Karpas-422 (cell line): ENCODE results near the gene SERPINB6. TPM values are rescaled to one million over a fixed set of nuclear protein-coding genes. Genes with fewer than 3 reads are reported as not detected.
"Not testable (repeated sequence)": the region's sequence is repeated elsewhere in the genome, so short reads cannot be mapped to it uniquely, and the experiment has no call there.

Experiments used
- DNase-seq: peaks from one replicate; pipeline ENCODE4 v3.0.0-alpha.2; 2015
- H2AFZ ChIP-seq: fragments of 200-600 bp; sonication (generic); 2 replicates; pipeline ENCODE4 v1.6.1; 2014; ENCODE audit warnings: antibody characterized with exemption, low read length, mixed read lengths
- H3K27ac ChIP-seq: fragments of 200-600 bp; sonication (generic); 2 replicates; pipeline ENCODE4 v1.5.1; 2014; ENCODE audit warnings: mild to moderate bottlenecking, low read length, moderate library complexity
- H3K27me3 ChIP-seq: fragments of 200-600 bp; sonication (generic); 2 replicates; pipeline ENCODE4 v1.6.1; 2014; ENCODE audit warnings: low read length, mixed read lengths
- H3K36me3 ChIP-seq: fragments of 200-600 bp; sonication (generic); 2 replicates; pipeline ENCODE4 v1.6.1; 2014; ENCODE audit warnings: low read length, mixed read lengths; ENCODE audit not compliant: insufficient read depth
- H3K4me1 ChIP-seq: fragments of 200-600 bp; sonication (generic); 2 replicates; pipeline ENCODE4 v1.6.1; 2014; ENCODE audit warnings: mild to moderate bottlenecking, low read length, mixed read lengths
- H3K4me2 ChIP-seq: fragments of 200-600 bp; sonication (generic); 2 replicates; pipeline ENCODE4 v1.6.1; 2014; ENCODE audit warnings: low read length, low read depth, mild to moderate bottlenecking; ENCODE audit not compliant: poor library complexity, severe bottlenecking
- H3K4me3 ChIP-seq: fragments of 200-600 bp; sonication (generic); 2 replicates; pipeline ENCODE4 v1.5.1; 2014; ENCODE audit warnings: mild to moderate bottlenecking, antibody characterized with exemption, low read length, mixed read lengths
- H3K79me2 ChIP-seq: fragments of 200-600 bp; sonication (generic); 2 replicates; pipeline ENCODE4 v1.6.1; 2014; ENCODE audit warnings: mild to moderate bottlenecking, low read length, mixed read lengths
- H3K9ac ChIP-seq: fragments of 200-600 bp; sonication (generic); 2 replicates; pipeline ENCODE4 v1.6.0; 2014; ENCODE audit warnings: low read length
- H3K9me2 ChIP-seq: fragments of 200-600 bp; sonication (generic), shearing (Covaris generic); replicated peaks from 2 replicates; pipeline ENCODE4 v1.6.0; 2014; ENCODE audit warnings: mild to moderate bottlenecking, low read length, moderate library complexity; ENCODE audit not compliant: insufficient read depth
- H3K9me3 ChIP-seq: fragments of 300-700, 200-600 bp; sonication (generic); 2 replicates; pipeline ENCODE4 v1.6.1; 2014; ENCODE audit warnings: low read length, mixed read lengths
- H4K20me1 ChIP-seq: fragments of 200-600 bp; sonication (generic); 2 replicates; pipeline ENCODE4 v1.6.1; 2014; ENCODE audit warnings: mild to moderate bottlenecking, antibody characterized with exemption, low read length, low read depth; ENCODE audit not compliant: insufficient read depth
- total RNA-seq: library from RNA; depleted of rRNA; stranded (reverse); fragments of >200 nt; shearing (Covaris generic); gene quantifications from 2 replicates; pipeline ENCODE4 v1.2.3, GENCODE V29; 2014; ENCODE audit warnings: low replicate concordance

Gene SERPINB6
- total RNA-seq, 1 experiment from 2014 or later: not detected

GRCh38 chr6:2978923-2979322, 7.6 kb upstream of the SERPINB6 start:
- Histone ChIP-seq H3K9me3 (no peaks in the 10 kb centered on the region), H3K4me2 (no peak overlapping the region), H3K36me3 (no peaks in the 10 kb centered on the region), H3K27ac (no peak overlapping the region), H3K4me1 (no peaks in the 10 kb centered on the region), H3K79me2 (no peaks in the 10 kb centered on the region), H3K27me3 (no peaks in the 10 kb centered on the region), H3K9ac (no peak overlapping the region), H3K4me3 (no peak overlapping the region), H4K20me1 (no peaks in the 10 kb centered on the region), H3K9me2 (no peaks in the 10 kb centered on the region), H2AFZ (no peak overlapping the region)
- no peak for DNase-seq

- H3K9ac ChIP-seq: no peak overlapping the region
- no peak overlapping the region for H3K4me3 ChIP-seq
- no peaks in the 10 kb centered on the region for H3K79me2 ChIP-seq
- no peaks in the 10 kb centered on the region for H3K9me2 ChIP-seq
- H3K36me3 ChIP-seq: no peaks in the 10 kb centered on the region
- no peak for DNase-seq
- H4K20me1 ChIP-seq: no peaks in the 10 kb centered on the region
- H3K9me3 ChIP-seq: no peaks in the 10 kb centered on the region
- no peak overlapping the region for H3K4me2 ChIP-seq
- H3K4me1 ChIP-seq: no peaks in the 10 kb centered on the region
- H3K27ac ChIP-seq: no peak overlapping the region
- H2AFZ ChIP-seq: no peak overlapping the region
- H3K27me3 ChIP-seq: no peaks in the 10 kb centered on the region
Measured at GRCh38 chr6:2977799-2978590, 6.6 kb upstream of the SERPINB6 start.

- H3K4me3 ChIP-seq: no peak overlapping the region
- H3K79me2 ChIP-seq: no peaks in the 10 kb centered on the region
- H3K9me3 ChIP-seq: no peaks in the 10 kb centered on the region
- DNase-seq: no peak
- H4K20me1 ChIP-seq: no peaks in the 10 kb centered on the region
- no peaks in the 10 kb centered on the region for H3K4me1 ChIP-seq
- H3K4me2 ChIP-seq: no peak overlapping the region
- H3K27ac ChIP-seq: no peak overlapping the region
- no peaks in the 10 kb centered on the region for H3K9me2 ChIP-seq
- H2AFZ ChIP-seq: no peak overlapping the region
- no peaks in the 10 kb centered on the region for H3K36me3 ChIP-seq
- no peaks in the 10 kb centered on the region for H3K27me3 ChIP-seq
- H3K9ac ChIP-seq: no peak overlapping the region
Measured at GRCh38 chr6:2977290-2977689, 5.9 kb upstream of the SERPINB6 start.

- no peak for DNase-seq
- H3K4me2 ChIP-seq: no peak overlapping the region
- H2AFZ ChIP-seq: no peak overlapping the region
- H3K27ac ChIP-seq: no peak overlapping the region
- H3K4me3 ChIP-seq: no peak overlapping the region
- H3K4me1 ChIP-seq: no peaks in the 10 kb centered on the region
- H4K20me1 ChIP-seq: no peaks in the 10 kb centered on the region
- H3K9ac ChIP-seq: no peak overlapping the region
- no peaks in the 10 kb centered on the region for H3K79me2 ChIP-seq
- H3K36me3 ChIP-seq: no peaks in the 10 kb centered on the region
- no peaks in the 10 kb centered on the region for H3K9me3 ChIP-seq
- no peaks in the 10 kb centered on the region for H3K9me2 ChIP-seq
- H3K27me3 ChIP-seq: no peaks in the 10 kb centered on the region
Measured at GRCh38 chr6:2976571-2977085, 5.3 kb upstream of the SERPINB6 start.

- H4K20me1 ChIP-seq: no peaks in the 10 kb centered on the region
- H3K79me2 ChIP-seq: no peaks in the 10 kb centered on the region
- H3K27ac ChIP-seq: no peak overlapping the region
- H3K9ac ChIP-seq: no peak overlapping the region
- no peak overlapping the region for H3K4me3 ChIP-seq
- H2AFZ ChIP-seq: no peak overlapping the region
- H3K9me2 ChIP-seq: no peaks in the 10 kb centered on the region
- no peak for DNase-seq
- H3K36me3 ChIP-seq: no peaks in the 10 kb centered on the region
- H3K27me3 ChIP-seq: no peaks in the 10 kb centered on the region
- no peaks in the 10 kb centered on the region for H3K9me3 ChIP-seq
- H3K4me1 ChIP-seq: no peaks in the 10 kb centered on the region
- H3K4me2 ChIP-seq: no peak overlapping the region
Measured at GRCh38 chr6:2976060-2976459, 4.7 kb upstream of the SERPINB6 start.

- DNase-seq: no peak
- no peak overlapping the region for H3K4me2 ChIP-seq
Measured at GRCh38 chr6:2973676-2974075, 2.3 kb upstream of the SERPINB6 start.

GRCh38 chr6:2973180-2973579, 1.8 kb upstream of the SERPINB6 start:
- H3K9me2 ChIP-seq, H3K27ac ChIP-seq: not testable (repeated sequence)

More at GRCh38 chr6:2973676-2974075, 2.3 kb upstream of the SERPINB6 start:
- Histone ChIP-seq H3K9me3 (no peaks in the 10 kb centered on the region), H4K20me1 (no peaks in the 10 kb centered on the region), H3K4me1 (no peaks in the 10 kb centered on the region), H3K27ac (no peak overlapping the region), H3K27me3 (no peaks in the 10 kb centered on the region), H3K79me2 (no peaks in the 10 kb centered on the region), H3K9ac (no peak overlapping the region), H3K9me2 (no peaks in the 10 kb centered on the region), H3K4me3 (no peak overlapping the region), H3K36me3 (no peaks in the 10 kb centered on the region), H2AFZ (no peak overlapping the region)

GRCh38 chr6:2972685-2973084, 1.3 kb upstream of the SERPINB6 start:
- not testable (repeated sequence) for H3K4me1 ChIP-seq

More at GRCh38 chr6:2973180-2973579, 1.8 kb upstream of the SERPINB6 start:
- H4K20me1 ChIP-seq, DNase-seq, H3K9me3 ChIP-seq, H3K27me3 ChIP-seq, H3K4me3 ChIP-seq, H3K4me1 ChIP-seq, H3K9ac ChIP-seq, H3K4me2 ChIP-seq, H2AFZ ChIP-seq, H3K36me3 ChIP-seq, H3K79me2 ChIP-seq: not testable (repeated sequence)

More at GRCh38 chr6:2972685-2973084, 1.3 kb upstream of the SERPINB6 start:
- not testable (repeated sequence) for H3K79me2 ChIP-seq, H3K27ac ChIP-seq, H3K9me2 ChIP-seq, H3K27me3 ChIP-seq, H3K4me3 ChIP-seq, H4K20me1 ChIP-seq, H3K4me2 ChIP-seq, H3K9me3 ChIP-seq, H3K36me3 ChIP-seq, DNase-seq, H2AFZ ChIP-seq, H3K9ac ChIP-seq
